K562 (cell line): ENCODE data around the gene SRP72. TPM values are rescaled to one million over a fixed set of nuclear protein-coding genes. Genes with fewer than 3 reads are reported as not detected.

ENCODE experiments used
- CBX1 ChIP-seq: sonication (generic); IDR thresholded peaks from 2 replicates; pipeline ENCODE4 v1.6.1; 2016; ENCODE audit warnings: antibody characterized with exemption, low read depth, mild to moderate bottlenecking
- CCNT2 ChIP-seq: IDR thresholded peaks from 2 replicates; pipeline ENCODE4 v1.6.1; 2011; ENCODE audit warnings: borderline replicate concordance, low read depth, mild to moderate bottlenecking, moderate library complexity, mixed read lengths, low read length; ENCODE audit not compliant: insufficient read length; ENCODE audit errors: extremely low read depth
- DEAF1 ChIP-seq: fragments of 450-650 bp; formaldehyde crosslinking; IDR thresholded peaks from 2 replicates; pipeline ENCODE4 v1.4.0; 2020; ENCODE audit warnings: mild to moderate bottlenecking, moderate library complexity
- DLX4 ChIP-seq: fragments of 250-450 bp; sonication (Bioruptor Pico); IDR thresholded peaks from 2 replicates; pipeline ENCODE4 v1.6.1; 2021; ENCODE audit warnings: mild to moderate bottlenecking
- FOXP4 ChIP-seq: sonication (generic); formaldehyde crosslinking; IDR thresholded peaks from 2 replicates; pipeline ENCODE4 v1.8.0; 2022; ENCODE audit warnings: mild to moderate bottlenecking, missing genetic modification reagents, borderline replicate concordance
- FUS ChIP-seq: fragments of 200-400 bp; formaldehyde crosslinking; optimal IDR thresholded peaks from 2 replicates; pipeline ENCODE3; 2017; ENCODE audit warnings: low read depth, low read length
- GABPB1 ChIP-seq: sonication (generic); formaldehyde crosslinking; IDR thresholded peaks from 2 replicates; pipeline ENCODE4 v1.8.0; 2022; ENCODE audit warnings: mild to moderate bottlenecking, missing genetic modification reagents
- HDAC8 ChIP-seq: fragments of 450-650 bp; IDR thresholded peaks from 2 replicates; pipeline ENCODE4 v1.6.1; 2016; ENCODE audit warnings: mild to moderate bottlenecking, missing genetic modification characterization, moderate library complexity, missing compliant biosample characterization
- KDM5B ChIP-seq: fragments of 200-600 bp; sonication (generic); IDR thresholded peaks from 2 replicates; pipeline ENCODE4 v1.6.1; 2012; ENCODE audit warnings: low read depth, mild to moderate bottlenecking, moderate library complexity, low read length, control low read depth, inconsistent platforms; ENCODE audit not compliant: insufficient replicate concordance
- MNT ChIP-seq, 2 experiments: fragments of 450-650 bp; conservative IDR thresholded peaks; 2 replicates each; pipeline ENCODE4 v1.6.1; 2017; ENCODE audit warnings: mild to moderate bottlenecking in 2 of 2, moderate library complexity in 2 of 2
- POLR3A ChIP-seq: IDR thresholded peaks from 2 replicates; pipeline ENCODE4 v1.6.1; 2011; ENCODE audit warnings: borderline replicate concordance, mild to moderate bottlenecking, moderate library complexity; ENCODE audit not compliant: insufficient read length, insufficient read depth; ENCODE audit errors: extremely low read depth
- SOX6 ChIP-seq: fragments of 450-650 bp; IDR thresholded peaks from 2 replicates; pipeline ENCODE4 v1.6.1; 2014; ENCODE audit warnings: mild to moderate bottlenecking
- VEZF1 ChIP-seq: fragments of 200-800 bp; sonication (Bioruptor generic); IDR thresholded peaks from 2 replicates; pipeline ENCODE4 v1.6.1; 2017; ENCODE audit warnings: missing genetic modification characterization, missing compliant biosample characterization
- ZNF140 ChIP-seq: fragments of 250-450 bp; sonication (Bioruptor Pico); IDR thresholded peaks from 2 replicates; pipeline ENCODE4 v1.8.0; 2021; ENCODE audit warnings: moderate library complexity, mild to moderate bottlenecking, inconsistent platforms
- ZNF174 ChIP-seq: fragments of 250-450 bp; sonication (Bioruptor Pico); IDR thresholded peaks from 2 replicates; pipeline ENCODE4 v1.4.0; 2020; ENCODE audit warnings: mild to moderate bottlenecking
- ZNF24 ChIP-seq: fragments of 450-650 bp; IDR thresholded peaks from 2 replicates; pipeline ENCODE4 v1.6.1; 2016
- ZNF398 ChIP-seq: fragments of 250-450 bp; sonication (Bioruptor Pico); IDR thresholded peaks from 2 replicates; pipeline ENCODE4 v1.8.0; 2021; ENCODE audit warnings: moderate library complexity, mild to moderate bottlenecking, inconsistent platforms
- polyA plus RNA-seq, 8 experiments: library from polyadenylated mRNA; depleted of rRNA in 4 of 8; stranded (reverse) in 5 of 8; unstranded in 3 of 8; fragments of >200 nt; fragmentation: Nextera tagmentation in 2 of 8; fragmentation: Illumina TruSeq in 1 of 8; extraction: Ambion mirVana in 2 of 8; extraction: Trizol in 1 of 8; gene quantifications; 2 replicates each; pipeline versions ENCODE4 v1.2.1 to v1.2.3, GENCODE V29; 2011 to 2014; ENCODE audit warnings: inconsistent platforms in 1 of 8, missing spikeins in 1 of 8
- total RNA-seq, 7 experiments: library from RNA; depleted of rRNA in 6 of 7; stranded (reverse); fragments of >200 nt in 6 of 7; fragmentation: Illumina TruSeq in 2 of 7; extraction: Trizol in 2 of 7; gene quantifications; 2 replicates each; pipeline versions ENCODE4 v1.2.1 to v1.2.3, GENCODE V29; 2011 to 2021; ENCODE audit warnings: low replicate concordance in 1 of 7

Gene SRP72
- total and polyA plus RNA-seq, 9 of the 15 experiments (the other 6 are each of a cell fraction or from before 2014, with no cell fraction given): 124 to 341 (median 202) TPM

GRCh38 chr4:56544573-56545131 lies 77.2 kb downstream of the SRP72 start (continued):
- no peak for TF ChIP-seq ZNF398 (CRISPR knock-in tag)
- peak; percentile 74 for TF ChIP-seq GABPB1 (CRISPR knock-in tag)
- TF ChIP-seq DEAF1 (CRISPR knock-in tag): peak; percentile 93
- peak; percentile 44; the same call in 1 of the 2 replicates for TF ChIP-seq ZNF24
- TF ChIP-seq HDAC8 (tag): no peak
- TF ChIP-seq POLR3A: no peak
- TF ChIP-seq DLX4 (CRISPR knock-in tag): no peak
- TF ChIP-seq ZNF174 (CRISPR knock-in tag): no peak
- TF ChIP-seq CBX1: no peak
- no peak for TF ChIP-seq FUS
- 0 out of 2 replicates have a peak, but pooled peaks have one; percentile 37 for TF ChIP-seq SOX6
- TF ChIP-seq ZNF140 (CRISPR knock-in tag): no peak
- TF ChIP-seq FOXP4 (CRISPR knock-in tag): no peak
- no peak for TF ChIP-seq KDM5B
- peak; percentile 82 to 89 for TF ChIP-seq MNT (conservative IDR thresholded peaks at IDR 0.05)
- TF ChIP-seq VEZF1 (CRISPR knock-in tag): peak; percentile 50; the same call in 1 of the 2 replicates
- TF ChIP-seq CCNT2: peak; percentile 75
